ENCODE results near the gene MED15.
"Not testable (repeated sequence)": the region's sequence is repeated elsewhere in the genome, so short reads cannot be mapped to it uniquely, and the experiment has no call there.

MED15 gene

DNA sequence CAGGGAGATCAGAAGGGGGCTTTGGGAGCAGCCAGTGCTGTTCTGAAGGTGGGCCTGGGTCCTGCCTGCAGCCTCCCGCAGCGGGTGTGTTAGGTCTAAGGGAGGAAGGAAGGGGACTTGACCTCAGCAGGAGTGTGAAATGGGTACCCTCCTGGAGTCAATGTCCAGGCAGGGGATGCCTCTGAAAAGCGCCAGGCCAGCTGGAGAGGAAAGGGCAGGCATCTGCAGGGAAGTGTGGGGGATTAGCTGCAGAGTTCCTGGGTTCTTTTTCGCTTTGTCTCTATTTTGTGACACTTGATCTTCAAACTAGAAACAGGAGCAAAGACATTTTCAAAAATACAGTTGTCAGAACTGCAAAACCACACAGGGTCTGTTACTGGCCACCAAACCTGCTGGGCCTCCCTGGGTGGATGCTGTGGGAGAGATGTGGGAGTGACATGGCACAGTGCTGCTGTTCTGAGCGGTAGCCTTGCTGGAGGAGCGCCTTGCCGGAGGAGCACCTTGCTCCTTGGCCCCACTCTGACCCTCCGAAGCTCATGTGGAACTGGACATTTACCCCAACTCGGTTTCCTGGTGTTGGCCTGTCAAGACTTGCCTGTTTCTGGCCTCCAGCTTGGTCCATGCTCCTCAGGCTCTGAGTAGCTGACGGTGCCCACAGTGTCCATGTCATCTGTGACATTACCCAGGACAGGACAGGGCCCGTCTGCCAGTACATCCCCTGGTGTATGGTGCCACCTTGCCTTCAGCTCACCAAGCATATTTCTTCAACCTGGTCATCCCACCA, 25.9 kb downstream of the MED15 start:
- DNase-seq: no peak

DNA sequence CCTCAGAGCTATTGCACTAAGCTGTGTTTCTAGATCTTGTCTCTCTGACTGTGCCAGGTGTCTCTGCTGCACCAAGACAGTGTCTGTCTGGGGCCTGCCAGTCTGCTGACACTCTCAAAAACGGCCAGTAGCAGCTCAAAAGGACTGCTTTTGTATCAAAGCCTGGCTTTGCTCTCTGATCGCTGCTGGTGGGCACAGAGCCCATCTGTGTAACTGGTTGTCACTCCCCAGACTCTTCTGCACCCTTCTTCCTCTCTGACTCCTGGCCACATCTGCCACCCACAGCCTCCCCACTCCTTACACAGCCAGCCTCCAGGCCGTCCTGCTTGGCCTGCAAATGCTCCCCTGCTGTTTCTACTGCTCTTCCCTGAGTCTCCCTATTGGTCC, 26.5 kb downstream of the MED15 start:
- DNase-seq: no peak

DNA sequence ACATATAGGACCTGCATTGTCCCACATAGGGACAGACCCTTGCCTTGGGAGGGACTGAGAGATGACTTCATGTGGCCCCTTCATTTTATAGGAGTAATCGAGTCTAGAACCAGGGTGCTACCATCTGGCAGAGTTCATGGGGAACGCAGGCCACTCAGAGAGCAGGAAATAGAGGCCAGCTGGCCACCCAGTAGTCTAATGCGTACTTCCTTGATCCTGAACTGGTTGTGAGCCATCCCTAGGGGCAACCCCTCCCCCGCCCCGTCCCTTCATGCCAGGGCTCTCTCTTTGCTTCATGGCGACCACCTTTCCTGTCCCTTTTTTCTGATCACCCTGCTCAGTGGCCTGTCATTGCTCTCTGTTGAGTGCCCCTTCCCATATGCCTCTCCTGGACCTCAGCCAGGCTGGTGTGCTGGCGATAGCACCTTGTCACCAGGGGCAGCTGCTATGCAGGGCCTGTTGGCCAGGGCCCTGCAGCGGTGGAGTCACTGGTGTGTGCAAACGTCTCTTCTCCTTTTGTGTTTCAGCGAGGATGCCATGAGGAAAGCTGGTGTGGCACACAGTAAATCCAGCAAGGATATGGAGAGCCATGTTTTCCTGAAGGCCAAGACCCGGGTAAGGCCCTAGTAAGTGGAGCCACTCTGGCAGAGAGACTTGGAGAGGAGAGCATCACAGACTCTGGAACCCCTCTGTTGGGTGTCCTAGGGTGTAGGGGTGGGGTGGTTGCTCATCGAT, 29.3 kb downstream of the MED15 start:
- DNase-seq: no peak

DNA sequence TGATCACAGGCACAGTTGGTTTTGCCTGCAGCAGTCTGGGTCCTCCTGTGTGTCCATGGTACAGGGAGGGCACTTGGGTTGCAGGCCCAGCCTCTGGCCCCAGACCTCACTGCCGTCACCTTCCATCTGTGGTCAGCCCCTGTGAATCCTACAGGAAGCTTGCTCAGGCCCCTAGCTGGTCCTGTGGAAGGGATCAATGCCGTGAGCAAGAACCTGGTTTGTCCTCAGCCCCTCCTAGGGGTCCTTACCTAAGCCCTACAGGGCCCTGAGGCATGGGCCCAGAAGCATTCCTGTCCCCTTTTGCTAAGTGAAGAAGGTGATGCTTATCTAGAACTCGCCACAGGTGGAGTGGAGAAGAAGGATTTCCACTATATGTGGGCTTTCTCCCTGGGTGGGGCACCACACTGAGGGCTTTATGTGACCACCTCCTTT, 29.9 kb downstream of the MED15 start:
- DNase-seq: no peak

DNA sequence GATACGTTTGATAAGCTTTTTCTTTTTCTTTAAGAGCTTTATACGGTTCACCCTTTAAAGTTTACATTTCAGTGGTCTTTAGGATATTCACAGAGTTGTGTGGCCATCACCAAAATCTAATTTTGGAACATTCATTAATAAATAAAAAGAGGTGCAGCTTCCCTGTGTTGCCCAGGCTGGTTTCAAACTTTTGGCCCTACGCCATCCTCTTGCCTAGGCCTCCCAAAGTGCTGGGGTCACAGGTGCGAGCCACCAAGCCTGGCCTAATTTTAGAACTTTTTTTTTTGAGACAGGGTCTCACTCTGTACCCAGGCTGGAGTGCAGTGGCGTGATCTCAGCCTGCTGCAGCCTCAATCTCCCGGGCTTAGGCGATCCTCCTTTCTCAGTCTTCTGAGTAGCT, 30.6 kb downstream of the MED15 start:
- DNase-seq: no peak

DNA sequence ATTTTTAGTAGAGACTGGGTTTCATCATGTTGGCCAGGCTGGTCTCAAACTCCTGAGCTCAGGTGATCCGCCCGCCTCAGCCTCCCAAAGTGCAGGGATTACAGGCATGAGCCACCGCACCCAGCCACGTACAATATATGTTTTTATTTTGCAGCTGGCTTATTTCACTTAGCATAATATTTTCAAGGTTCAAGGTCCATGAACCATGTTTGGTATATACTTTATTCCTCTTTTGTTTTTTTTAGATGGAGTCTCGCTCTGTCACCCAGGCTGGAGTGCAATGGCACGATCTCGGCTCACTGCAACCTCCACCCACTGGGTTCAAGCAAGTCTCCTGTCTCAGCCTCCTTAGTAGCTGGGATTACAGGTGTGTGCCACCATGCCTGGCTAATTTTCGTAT, 31.5 kb downstream of the MED15 start:
- not testable (repeated sequence) for DNase-seq

DNA sequence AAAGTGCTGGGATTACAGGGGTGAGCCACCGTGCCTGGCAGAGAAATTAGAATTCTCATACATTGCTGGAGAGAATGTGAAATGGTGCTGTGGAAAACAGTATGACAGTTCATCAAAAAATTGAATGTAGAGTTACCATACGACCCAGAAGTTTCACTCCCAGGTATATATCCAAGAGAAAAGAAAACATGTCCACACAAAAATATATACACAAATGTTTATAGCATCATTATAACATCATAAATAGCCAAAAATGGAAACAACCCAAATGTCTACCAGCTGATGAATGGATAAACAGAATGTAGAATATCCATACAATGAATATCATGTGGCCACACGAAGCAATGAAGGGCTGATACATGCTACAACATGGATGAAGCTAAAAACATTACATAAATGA, 34.6 kb downstream of the MED15 start:
- no peak for DNase-seq

DNA sequence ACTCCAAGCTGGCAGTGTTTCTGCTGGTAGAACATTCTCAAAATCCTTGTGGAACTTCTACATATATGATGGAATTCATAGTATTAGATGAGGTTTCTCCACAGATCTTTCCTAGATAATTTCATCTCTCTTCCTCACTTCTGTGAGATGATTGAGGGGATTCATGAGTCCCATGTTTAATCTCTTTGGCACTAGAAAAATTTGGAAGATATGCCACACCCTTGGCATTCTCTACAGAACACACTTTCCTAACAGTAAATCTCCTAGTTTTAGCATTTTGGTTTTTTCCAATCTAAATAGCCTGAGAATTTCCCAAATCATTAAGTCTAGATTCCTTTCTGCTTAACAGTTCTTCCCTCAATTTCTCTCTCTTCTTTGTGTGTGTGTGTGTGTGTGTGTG, 35.3 kb downstream of the MED15 start:
- DNase-seq: no peak

DNA sequence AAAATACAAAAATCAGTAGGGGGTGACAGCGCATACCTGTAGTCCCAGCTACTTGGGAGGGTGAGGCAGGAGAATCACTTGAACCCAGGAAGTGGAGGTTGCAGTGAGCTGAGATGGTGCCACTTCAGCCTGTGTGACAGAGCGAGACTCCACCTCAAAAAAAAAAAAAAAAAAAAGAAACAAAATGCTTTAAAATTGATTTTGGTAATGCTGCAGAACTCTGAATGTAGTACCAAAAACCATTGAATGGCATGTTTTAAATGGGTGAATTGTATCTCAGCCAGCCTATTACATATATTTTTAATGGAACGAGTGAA, 37.9 kb downstream of the MED15 start:
- DNase-seq: not testable (repeated sequence)

DNA sequence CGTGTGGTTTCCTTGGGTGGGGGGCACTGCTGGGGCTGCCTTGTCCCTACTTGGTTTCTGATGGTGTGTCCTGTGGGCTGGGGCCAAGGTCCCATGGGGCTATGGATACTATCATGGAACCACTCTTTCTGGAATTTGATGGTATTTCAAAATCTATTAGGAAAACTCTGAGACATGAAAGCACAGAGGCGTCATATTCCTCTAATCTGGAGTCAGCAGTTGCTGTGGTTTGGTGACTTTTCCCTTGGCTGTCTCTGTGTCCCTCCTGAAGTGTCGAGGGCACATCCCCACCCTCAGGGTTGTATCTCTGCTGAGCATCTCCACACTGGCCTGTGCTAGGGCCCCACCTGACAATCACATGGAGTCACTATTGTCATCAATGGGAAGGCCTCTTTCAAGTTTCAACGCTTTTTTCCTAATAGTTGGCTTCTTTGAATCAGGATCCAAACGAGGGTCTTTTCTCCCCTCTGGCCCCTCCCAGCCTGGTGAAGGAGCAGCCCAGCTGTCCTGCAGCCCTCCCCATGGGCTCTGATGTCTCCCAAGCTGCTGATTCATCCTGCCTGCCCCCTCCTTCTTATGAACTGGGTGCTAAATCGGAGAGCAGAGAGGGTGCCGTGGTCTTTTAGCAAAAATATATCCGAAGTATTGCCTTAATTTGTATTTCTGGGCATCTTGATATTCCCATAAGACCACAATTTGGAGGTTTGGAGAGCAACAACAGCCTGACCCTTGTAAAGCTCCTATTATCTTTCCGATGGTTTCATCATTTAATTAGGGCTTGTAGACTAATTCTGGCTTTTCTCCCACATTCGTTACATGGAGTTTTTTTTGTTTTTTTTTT, 38.5 kb downstream of the MED15 start:
- DNase-seq: no peak

DNA sequence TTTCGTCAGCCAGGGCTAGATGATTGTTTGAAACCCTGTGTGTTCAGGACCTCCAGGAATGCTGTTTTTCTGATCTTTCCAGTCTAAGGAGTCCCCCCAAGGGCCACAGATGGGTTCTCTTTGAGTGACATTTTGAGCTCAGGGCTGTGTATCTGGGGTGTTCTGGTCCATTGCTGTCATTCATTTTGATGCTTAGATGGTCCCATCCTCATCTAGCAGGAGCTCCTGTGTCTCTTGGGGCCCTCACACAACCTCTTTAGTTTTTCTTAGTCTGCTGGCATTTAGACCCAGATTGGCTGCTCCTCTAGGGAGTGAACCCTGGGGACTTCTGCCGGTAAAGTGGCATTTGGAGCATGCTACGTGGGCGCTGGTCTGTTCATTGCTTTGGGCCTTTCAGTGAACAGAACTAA, 39.1 kb downstream of the MED15 start:
- no peak for DNase-seq

DNA sequence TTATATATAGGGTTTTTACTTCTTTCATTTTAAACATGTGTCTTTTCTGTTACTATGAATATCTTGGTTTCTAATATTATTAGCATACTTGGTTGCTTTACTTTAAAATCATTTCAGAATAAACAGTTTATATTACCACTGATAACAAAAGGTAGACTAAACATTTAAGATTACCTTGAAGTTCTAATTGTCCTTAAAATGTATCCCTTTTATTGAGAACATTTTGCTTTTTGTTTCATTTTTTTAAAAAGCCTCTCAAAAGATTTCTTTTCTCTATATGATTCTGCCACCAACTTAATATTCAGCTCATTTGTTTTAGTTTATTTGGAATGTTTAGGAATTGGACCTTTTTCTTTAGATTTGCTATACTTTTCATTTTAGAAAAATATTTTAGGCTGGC, 39.6 kb downstream of the MED15 start:
- DNase-seq: no peak

DNA sequence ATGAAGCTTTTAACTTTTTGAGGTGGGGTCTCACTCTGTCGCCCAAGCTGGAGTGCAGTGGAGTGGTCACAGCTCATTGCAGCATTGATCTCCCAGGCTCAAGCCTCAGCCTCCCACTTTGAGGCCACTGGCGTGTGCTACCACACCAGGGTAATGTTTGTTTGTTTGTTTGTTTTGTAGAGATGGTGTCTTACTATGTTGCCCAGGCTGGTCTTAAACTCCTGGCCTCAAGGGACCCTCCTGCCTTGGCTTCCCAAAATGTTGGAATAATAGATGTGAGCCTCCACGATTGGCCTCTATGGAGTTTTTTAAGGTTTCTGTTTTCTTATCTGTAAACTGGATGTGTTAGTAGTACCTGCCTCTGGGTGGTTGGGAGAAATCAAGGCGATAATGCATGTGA, 41.4 kb downstream of the MED15 start:
- no peak for DNase-seq

DNA sequence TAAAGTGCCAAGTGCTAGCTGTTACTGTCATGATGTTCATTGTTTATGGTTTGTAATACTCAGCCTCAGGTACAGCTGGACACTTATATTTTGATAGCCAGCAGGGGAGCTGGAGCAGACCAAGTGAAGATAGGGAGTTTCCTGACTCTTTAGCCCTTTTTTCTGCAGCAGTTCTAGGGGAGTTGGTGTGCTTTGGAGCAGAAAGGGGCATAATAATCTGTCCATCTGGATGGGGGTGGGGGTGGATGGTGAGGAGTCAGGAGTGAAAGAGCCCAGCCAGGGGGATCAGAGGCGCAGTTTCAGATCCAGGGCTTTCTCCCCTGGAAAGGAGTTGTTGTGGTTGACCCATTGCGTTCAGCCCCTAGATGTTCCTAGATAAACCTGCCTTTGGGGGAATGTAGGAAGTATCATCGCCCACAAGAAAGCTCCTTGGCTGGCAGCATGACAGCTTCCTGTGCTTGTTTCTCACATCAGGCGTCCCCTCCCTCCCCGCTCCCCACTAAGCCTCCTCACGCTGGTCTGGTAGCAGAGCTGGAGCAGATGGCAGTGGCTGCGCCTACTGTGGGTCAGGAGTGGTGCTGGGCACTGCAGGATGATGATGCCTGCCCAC, 41.9 kb downstream of the MED15 start:
- DNase-seq: no peak

DNA sequence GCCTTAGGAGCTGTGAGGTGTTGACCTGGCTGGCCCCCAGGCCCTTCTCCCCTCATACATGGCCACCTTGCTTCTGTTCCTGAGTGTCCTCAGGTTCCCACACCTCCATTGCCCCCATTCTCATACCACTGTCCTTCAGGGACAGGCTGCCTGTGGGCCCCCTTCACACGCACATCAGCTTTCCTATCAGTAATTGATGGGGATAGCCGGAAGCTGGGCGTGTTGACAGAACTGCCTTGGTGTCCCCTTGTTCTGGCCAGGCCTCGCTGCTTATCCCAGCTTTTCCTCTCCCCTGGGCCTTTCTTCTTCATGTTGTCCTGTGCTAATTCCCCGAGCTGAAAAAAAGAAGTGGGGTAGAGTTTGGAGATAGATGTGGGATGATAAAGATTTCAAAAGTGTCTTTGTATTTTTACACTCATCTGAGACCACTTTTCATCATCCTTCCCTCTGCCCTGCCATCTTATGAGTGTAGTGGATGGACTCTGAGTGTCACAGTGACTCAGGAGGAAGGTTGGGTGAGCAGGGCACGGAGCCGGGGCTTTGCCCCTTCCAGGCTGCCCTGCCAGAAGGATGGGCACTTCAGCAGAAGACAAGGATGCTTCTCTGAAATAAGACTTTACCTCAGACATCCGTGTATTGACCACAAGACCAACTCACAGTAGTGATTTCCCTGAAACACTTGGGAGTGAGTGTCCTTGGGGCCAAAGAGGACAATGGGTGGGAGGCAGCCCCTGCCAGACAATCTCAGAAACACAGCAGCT, 42.8 kb downstream of the MED15 start:
- no peak for DNase-seq

DNA sequence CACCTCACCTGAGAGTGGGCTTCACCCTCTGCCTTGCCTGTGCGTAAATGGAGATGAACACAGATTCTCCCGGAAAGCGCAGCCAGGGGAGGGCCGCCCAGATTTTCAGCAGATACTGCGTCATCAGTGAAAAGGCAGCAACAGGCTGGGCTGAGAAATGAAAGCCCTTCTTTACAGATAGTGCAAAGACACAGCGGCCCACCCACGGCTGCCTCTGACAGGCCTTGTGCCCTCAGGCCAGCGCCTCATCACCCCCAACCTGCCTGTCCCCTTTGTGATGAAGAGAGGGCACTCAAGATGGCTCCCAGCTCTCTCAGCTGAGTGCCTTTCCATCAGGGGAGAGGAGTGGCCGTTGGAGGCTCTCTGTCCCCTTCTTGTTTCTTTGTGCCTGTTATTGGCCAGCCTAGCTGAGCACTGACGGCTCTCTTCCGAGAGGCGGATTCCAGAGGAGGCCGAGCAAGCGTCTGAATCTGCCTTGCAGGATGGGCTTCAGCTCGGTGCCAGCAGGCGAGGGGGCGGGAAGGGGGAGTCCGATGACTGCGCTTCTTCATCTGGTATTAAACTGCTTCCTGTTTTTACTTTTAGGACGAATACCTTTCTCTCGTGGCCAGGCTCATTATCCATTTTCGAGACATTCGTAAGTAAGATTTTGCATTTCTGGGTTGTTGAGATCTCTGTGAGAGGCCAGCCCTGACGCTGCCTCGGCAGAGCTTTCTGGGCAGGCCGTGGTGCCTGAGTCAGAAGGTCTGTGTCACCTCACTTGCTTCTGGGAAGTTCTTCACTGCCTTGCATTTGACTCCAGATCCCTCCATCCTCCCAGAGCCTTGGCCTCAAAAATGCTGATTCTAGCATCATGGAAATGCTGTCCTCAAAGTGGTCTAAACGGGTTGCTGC, 43.7 kb downstream of the MED15 start:
- no peak for DNase-seq

DNA sequence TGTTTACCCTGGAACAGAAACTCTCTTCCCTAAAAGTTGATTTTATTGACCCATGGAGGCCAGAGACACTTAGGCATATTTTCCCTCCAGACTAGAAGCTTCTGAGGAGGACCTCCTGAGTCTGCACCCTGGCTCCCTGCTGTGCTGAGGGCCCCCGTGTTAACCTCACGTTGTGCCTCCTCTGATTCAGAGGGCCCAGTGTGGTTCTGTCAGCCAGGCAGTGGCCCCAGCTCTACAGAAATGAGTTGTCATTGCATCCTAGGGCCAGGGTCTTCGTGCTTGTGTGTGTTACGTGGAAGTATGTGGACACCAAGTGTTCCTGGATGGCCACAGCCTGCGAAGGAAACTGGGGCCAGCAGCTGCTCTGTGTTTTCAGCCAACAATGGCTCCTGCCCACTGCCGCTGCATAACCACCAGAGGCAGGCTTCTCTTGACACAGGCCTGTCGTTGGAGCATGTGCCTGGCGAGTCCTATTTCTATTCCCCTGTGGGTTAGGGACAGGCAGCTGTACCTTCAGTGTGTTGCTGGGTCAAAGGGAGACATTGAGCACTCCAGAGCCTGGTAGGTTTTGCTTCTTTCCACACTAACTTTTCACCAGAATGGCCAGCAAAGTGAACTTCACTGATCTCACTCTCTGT, 44.5 kb downstream of the MED15 start:
- DNase-seq: no peak

DNA sequence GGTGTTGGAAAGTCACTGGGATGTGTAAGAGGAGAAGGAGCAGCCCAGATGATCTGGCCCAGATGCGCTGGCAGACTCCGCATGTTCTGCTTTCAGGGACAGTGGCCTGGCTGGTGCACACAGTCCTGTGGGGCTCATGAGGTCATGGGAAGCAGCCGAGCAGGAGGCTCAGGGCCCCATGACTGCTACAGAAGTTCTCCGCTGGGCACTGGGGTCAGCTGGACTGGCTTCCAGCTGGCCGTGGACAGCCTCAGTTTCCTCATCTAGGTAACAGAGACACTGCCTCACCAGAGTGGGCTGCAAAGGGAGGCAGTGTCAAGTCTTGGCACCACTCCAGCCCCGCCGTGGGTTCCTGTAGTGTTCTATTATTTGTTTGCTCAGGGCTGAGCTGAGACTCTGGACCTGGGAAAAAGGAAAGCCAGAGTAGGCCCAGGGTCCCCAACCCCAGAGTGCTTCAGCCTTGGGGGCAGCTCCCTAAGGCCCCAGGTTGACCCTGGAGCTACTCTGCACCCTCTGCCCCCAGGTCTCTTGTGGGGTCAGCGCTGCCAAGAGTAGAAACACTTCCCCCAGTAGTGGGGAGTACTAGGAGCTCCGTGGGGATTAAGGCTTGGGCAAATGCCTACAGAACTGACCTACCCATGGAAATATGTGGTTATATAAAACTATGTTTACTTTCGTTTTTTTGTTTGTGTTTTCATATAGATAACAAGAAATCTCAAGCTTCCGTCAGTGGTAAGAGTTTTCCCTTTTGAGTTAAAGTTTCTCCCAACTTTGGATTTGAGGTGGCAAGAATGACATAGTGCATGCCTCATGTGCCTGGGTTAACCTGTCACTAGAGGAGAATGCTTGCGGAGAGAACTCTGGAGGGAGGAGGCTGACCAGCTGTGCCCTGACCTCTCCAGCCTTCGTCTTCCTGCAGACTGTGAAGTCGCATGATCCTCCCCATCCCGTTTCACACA, 45.3 kb downstream of the MED15 start:
- no peak for DNase-seq

DNA sequence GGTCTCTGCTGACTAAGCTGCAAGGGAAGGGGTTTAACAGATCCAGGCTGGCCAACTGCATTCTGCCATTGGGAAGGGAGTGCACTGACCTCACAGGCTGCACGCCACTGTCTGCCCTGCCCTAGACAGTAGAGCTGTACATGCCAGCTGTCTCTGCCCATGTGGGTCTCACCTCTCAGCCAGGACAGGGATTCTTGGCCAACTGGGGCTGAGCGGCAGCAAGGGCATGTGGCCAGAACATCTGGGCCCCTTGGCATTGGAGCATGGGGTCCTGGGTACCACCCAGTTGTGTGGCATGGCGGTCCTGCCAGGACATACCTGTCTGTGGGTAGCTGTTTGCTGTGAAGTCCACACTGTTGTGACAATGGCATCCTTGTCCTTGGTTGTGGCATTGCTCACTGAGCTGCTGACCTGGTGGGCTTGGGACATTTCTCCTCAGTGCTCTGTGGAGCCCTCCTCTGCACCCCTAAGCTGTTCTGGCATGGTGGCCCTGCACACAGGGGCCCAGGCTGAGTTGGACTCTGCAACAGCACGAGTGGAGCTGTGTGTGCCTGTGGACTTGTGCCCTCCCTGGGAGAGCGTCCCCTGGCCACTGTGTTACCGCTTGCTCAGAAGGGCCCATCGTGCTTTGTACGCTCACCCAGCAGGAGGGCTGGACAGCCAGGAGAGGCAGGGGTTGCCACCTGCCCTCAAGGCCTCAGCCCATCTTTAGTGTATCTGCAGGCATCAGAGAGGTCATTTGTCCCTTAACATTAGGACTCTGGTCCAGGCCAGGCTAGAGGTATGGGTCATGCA, 46.7 kb downstream of the MED15 start:
- no peak for DNase-seq
